ENCODE results near the gene MICA.

Gene MICA

DNA sequence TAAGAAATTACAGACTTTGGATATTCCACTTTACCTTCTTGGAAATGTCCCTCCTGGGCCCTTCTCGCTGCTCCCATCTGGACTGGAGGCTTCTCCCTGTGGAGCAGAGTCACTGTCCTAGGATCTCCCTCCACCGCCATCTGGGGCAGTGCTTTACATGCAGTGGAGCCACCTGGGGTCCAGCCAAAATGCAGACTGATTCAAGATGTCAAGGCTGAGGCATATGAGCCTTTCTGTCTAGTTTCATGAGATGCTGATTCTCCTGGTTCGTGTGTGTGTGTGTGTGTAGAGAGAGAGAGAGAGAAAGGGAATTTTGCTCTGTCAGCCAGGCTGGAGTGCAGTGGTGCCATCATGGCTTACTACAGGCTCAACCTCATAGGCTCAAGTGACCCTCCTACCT, 14.9 kb downstream of the MICA start:
- no peak for TF ChIP-seq EZH2phosphoT487 (conservative IDR thresholded peaks at IDR 0.05; ENCODE audit: low read length)
- TF ChIP-seq, protein P1, sequence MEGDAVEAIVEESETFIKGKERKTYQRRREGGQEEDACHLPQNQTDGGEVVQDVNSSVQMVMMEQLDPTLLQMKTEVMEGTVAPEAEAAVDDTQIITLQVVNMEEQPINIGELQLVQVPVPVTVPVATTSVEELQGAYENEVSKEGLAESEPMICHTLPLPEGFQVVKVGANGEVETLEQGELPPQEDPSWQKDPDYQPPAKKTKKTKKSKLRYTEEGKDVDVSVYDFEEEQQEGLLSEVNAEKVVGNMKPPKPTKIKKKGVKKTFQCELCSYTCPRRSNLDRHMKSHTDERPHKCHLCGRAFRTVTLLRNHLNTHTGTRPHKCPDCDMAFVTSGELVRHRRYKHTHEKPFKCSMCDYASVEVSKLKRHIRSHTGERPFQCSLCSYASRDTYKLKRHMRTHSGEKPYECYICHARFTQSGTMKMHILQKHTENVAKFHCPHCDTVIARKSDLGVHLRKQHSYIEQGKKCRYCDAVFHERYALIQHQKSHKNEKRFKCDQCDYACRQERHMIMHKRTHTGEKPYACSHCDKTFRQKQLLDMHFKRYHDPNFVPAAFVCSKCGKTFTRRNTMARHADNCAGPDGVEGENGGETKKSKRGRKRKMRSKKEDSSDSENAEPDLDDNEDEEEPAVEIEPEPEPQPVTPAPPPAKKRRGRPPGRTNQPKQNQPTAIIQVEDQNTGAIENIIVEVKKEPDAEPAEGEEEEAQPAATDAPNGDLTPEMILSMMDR (IDR thresholded peaks at IDR 0.05; ENCODE audit: insufficient read depth, low read length, poor library complexity, severe bottlenecking), result no peak
- H3K27ac ChIP-seq (ENCODE audit: low read depth, low read length), result no peak overlapping the region

DNA sequence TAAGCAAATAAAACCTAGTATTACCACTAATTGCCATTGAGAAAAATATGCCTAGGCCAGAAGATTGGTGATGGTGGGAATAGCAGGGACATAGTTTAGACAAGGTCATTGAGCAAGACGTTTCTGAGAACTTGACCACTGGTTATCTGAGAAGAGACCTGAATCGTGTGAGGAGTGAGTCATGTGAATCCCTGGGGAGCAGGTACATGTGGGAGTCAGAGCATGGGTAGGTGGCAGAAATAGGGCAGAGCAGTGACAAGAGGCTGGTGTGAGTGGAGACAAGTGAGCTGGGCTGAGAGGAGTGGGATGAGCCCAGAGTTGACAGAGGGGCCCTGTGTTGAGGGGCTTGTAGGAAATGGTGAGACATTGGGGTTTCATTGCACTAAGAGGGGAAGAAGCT, 16.4 kb downstream of the MICA start:
- Histone ChIP-seq H3K27me3 (ENCODE audit: low read length) (no peaks in the 10 kb centered on the region), H3K27ac (ENCODE audit: low read depth, low read length) (no peak overlapping the region), H3F3A (ENCODE audit: insufficient read depth) (no peaks in the 10 kb centered on the region), H3K36me3 (ENCODE audit: low read length) (no peaks in the 10 kb centered on the region), H3K9me3 (ENCODE audit: insufficient read depth, low read length) (no peaks in the 10 kb centered on the region), H3K9ac (ENCODE audit: low read length) (no peak overlapping the region), H3K79me2 (ENCODE audit: insufficient read depth, low read length) (no peaks in the 10 kb centered on the region), H3K4me2 (ENCODE audit: low read depth, low read length, poor library complexity, severe bottlenecking) (no peak overlapping the region), H3K9me2 (replicated peaks; ENCODE audit: insufficient read depth, low read length) (no peaks in the 10 kb centered on the region), H3K4me3 (ENCODE audit: insufficient read depth, low read length, poor library complexity, severe bottlenecking) (no peak overlapping the region), H4K20me1 (ENCODE audit: low read depth, low read length) (no peaks in the 10 kb centered on the region), H2AFZ (ENCODE audit: low read depth, low read length, severe bottlenecking) (no peak overlapping the region)
- no peak for TF ChIP-seq EZH2phosphoT487 (conservative IDR thresholded peaks at IDR 0.05; ENCODE audit: low read length)
- TF ChIP-seq, protein P1 (IDR thresholded peaks at IDR 0.05; ENCODE audit: insufficient read depth, low read length, poor library complexity, severe bottlenecking), result no peak

More for the DNA sequence above, 14.9 kb downstream of the MICA start:
- H3K27me3 ChIP-seq (ENCODE audit: low read length), result no peaks in the 10 kb centered on the region
- no peaks in the 10 kb centered on the region for H3K9me2 ChIP-seq (replicated peaks; ENCODE audit: insufficient read depth, low read length)
- no peaks in the 10 kb centered on the region for H3K9me3 ChIP-seq (ENCODE audit: insufficient read depth, low read length)
- H3F3A ChIP-seq (ENCODE audit: insufficient read depth), result no peaks in the 10 kb centered on the region
- no peak overlapping the region for H3K9ac ChIP-seq (ENCODE audit: low read length)
- H3K4me2 ChIP-seq (ENCODE audit: low read depth, low read length, poor library complexity, severe bottlenecking), result no peak overlapping the region
- H4K20me1 ChIP-seq (ENCODE audit: low read depth, low read length), result no peaks in the 10 kb centered on the region
- no peaks in the 10 kb centered on the region for H3K36me3 ChIP-seq (ENCODE audit: low read length)
- no peaks in the 10 kb centered on the region for H3K79me2 ChIP-seq (ENCODE audit: insufficient read depth, low read length)
- H3K4me3 ChIP-seq (ENCODE audit: insufficient read depth, low read length, poor library complexity, severe bottlenecking), result no peak overlapping the region
- H2AFZ ChIP-seq (ENCODE audit: low read depth, low read length, severe bottlenecking), result no peak overlapping the region

DNA sequence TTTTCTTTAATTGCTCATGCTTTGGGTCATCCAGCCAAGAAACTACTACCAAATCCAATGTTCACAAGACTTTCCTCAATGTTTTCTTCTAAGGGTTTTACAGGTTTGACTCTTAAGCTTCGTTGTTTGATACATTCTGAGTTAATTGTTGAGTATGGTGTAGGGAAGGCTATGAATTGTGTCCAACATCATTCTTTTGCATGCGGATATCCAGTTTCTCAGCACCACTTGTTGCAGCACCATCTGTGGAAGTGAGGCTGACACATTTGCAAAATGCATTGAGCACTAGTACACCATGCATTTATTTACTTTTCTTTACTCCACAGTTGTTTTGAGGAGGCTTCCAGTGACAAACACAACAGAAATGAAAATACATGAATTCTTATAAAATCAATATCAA, 17.2 kb downstream of the MICA start:
- Histone ChIP-seq H4K20me1 (ENCODE audit: low read depth, low read length) (no peaks in the 10 kb centered on the region), H3K4me2 (ENCODE audit: low read depth, low read length, poor library complexity, severe bottlenecking) (no peak overlapping the region), H3K9ac (ENCODE audit: low read length) (no peak overlapping the region), H3K27ac (ENCODE audit: low read depth, low read length) (no peak overlapping the region), H3K79me2 (ENCODE audit: insufficient read depth, low read length) (no peaks in the 10 kb centered on the region), H3K27me3 (ENCODE audit: low read length) (no peaks in the 10 kb centered on the region), H3F3A (ENCODE audit: insufficient read depth) (no peaks in the 10 kb centered on the region), H3K9me2 (replicated peaks; ENCODE audit: insufficient read depth, low read length) (no peaks in the 10 kb centered on the region), H2AFZ (ENCODE audit: low read depth, low read length, severe bottlenecking) (no peak overlapping the region), H3K9me3 (ENCODE audit: insufficient read depth, low read length) (no peaks in the 10 kb centered on the region), H3K4me3 (ENCODE audit: insufficient read depth, low read length, poor library complexity, severe bottlenecking) (no peak overlapping the region), H3K36me3 (ENCODE audit: low read length) (no peaks in the 10 kb centered on the region)
- TF ChIP-seq, protein P1 (IDR thresholded peaks at IDR 0.05; ENCODE audit: insufficient read depth, low read length, poor library complexity, severe bottlenecking), result no peak
- TF ChIP-seq EZH2phosphoT487 (conservative IDR thresholded peaks at IDR 0.05; ENCODE audit: low read length), result no peak
